ENCODE measurements around the gene PLA2G4E.

The PLA2G4E gene

GRCh38 chr15:42038401-42038800 lies 17.6 kb upstream of the PLA2G4E start:
- no peak overlapping the region for H3K4me3 ChIP-seq (replicated peaks; ENCODE audit: low read depth, low read length)
- TF ChIP-seq CTCF (IDR thresholded peaks at IDR 0.05; ENCODE audit: insufficient read depth, low read length, poor library complexity, severe bottlenecking) = no peak
- H3K27me3 ChIP-seq (replicated peaks; ENCODE audit: control insufficient read depth, insufficient read depth, low read length) = no peaks in the 10 kb centered on the region
- no peak for DNase-seq (ENCODE audit: extremely low read depth, insufficient read length)
- H3K36me3 ChIP-seq (ENCODE audit: control insufficient read depth, insufficient read depth, low read length) = no peaks in the 10 kb centered on the region

- TF ChIP-seq CTCF (IDR thresholded peaks at IDR 0.05; ENCODE audit: insufficient read depth, low read length, poor library complexity, severe bottlenecking) = no peak
- no peak for DNase-seq (ENCODE audit: extremely low read depth, insufficient read length)
- H3K36me3 ChIP-seq (ENCODE audit: control insufficient read depth, insufficient read depth, low read length) = no peaks in the 10 kb centered on the region
- H3K27me3 ChIP-seq (replicated peaks; ENCODE audit: control insufficient read depth, insufficient read depth, low read length) = no peaks in the 10 kb centered on the region
- no peak overlapping the region for H3K4me3 ChIP-seq (replicated peaks; ENCODE audit: low read depth, low read length)
These were observed 16.8 kb upstream of the PLA2G4E start for GRCh38 chr15:42037656-42038055.

- no peak overlapping the region for H3K4me3 ChIP-seq (replicated peaks; ENCODE audit: low read depth, low read length)
- DNase-seq (ENCODE audit: extremely low read depth, insufficient read length) = no peak
- H3K36me3 ChIP-seq (ENCODE audit: control insufficient read depth, insufficient read depth, low read length) = no peaks in the 10 kb centered on the region
- no peak for TF ChIP-seq CTCF (IDR thresholded peaks at IDR 0.05; ENCODE audit: insufficient read depth, low read length, poor library complexity, severe bottlenecking)
- no peaks in the 10 kb centered on the region for H3K27me3 ChIP-seq (replicated peaks; ENCODE audit: control insufficient read depth, insufficient read depth, low read length)
These were observed 16.1 kb upstream of the PLA2G4E start for GRCh38 chr15:42036966-42037365.

GRCh38 chr15:42036112-42036905 lies 15.5 kb upstream of the PLA2G4E start:
- H3K36me3 ChIP-seq (ENCODE audit: control insufficient read depth, insufficient read depth, low read length) = no peaks in the 10 kb centered on the region
- no peaks in the 10 kb centered on the region for H3K27me3 ChIP-seq (replicated peaks; ENCODE audit: control insufficient read depth, insufficient read depth, low read length)
- TF ChIP-seq CTCF (IDR thresholded peaks at IDR 0.05; ENCODE audit: insufficient read depth, low read length, poor library complexity, severe bottlenecking) = no peak
- H3K4me3 ChIP-seq (replicated peaks; ENCODE audit: low read depth, low read length) = no peak overlapping the region
- no peak for DNase-seq (ENCODE audit: extremely low read depth, insufficient read length)

GRCh38 chr15:42035435-42035761 lies 14.6 kb upstream of the PLA2G4E start:
- Histone ChIP-seq H3K36me3 (ENCODE audit: control insufficient read depth, insufficient read depth, low read length) (no peaks in the 10 kb centered on the region), H3K27me3 (replicated peaks; ENCODE audit: control insufficient read depth, insufficient read depth, low read length) (no peaks in the 10 kb centered on the region), H3K4me3 (replicated peaks; ENCODE audit: low read depth, low read length) (peak overlapping the region; percentile 60)
- no peak for TF ChIP-seq CTCF (IDR thresholded peaks at IDR 0.05; ENCODE audit: insufficient read depth, low read length, poor library complexity, severe bottlenecking)
- no peak for DNase-seq (ENCODE audit: extremely low read depth, insufficient read length)
